ENCODE results near the gene CDH4. TPM values are rescaled to one million over a fixed set of nuclear protein-coding genes. Genes with fewer than 3 reads are reported as not detected.

The CDH4 gene
- total RNA-seq, 1 donor from 2014 or later, result 39.7 TPM

- no peak overlapping the region for H3K4me3 ChIP-seq (ENCODE audit: low read depth, low read length)
- H3K27me3 ChIP-seq (ENCODE audit: control insufficient read depth, insufficient read depth, low read length), result no peaks in the 10 kb centered on the region
- DNase-seq (ENCODE audit: low read depth), result no peak
- H3K36me3 ChIP-seq (ENCODE audit: control insufficient read depth, insufficient read depth, low read length), result no peaks in the 10 kb centered on the region
- TF ChIP-seq CTCF (IDR thresholded peaks at IDR 0.05; ENCODE audit: insufficient read depth, low read length, poor library complexity, severe bottlenecking), result no peak
Observed at GRCh38 chr20:61755971-61756845, 504.1 kb downstream of the CDH4 start.

GRCh38 chr20:61756966-61757677, 505.1 kb downstream of the CDH4 start:
- Histone ChIP-seq H3K4me3 (ENCODE audit: low read depth, low read length) (no peak overlapping the region), H3K27me3 (ENCODE audit: control insufficient read depth, insufficient read depth, low read length) (no peaks in the 10 kb centered on the region), H3K36me3 (ENCODE audit: control insufficient read depth, insufficient read depth, low read length) (no peaks in the 10 kb centered on the region)
- TF ChIP-seq CTCF (IDR thresholded peaks at IDR 0.05; ENCODE audit: insufficient read depth, low read length, poor library complexity, severe bottlenecking), result no peak
- DNase-seq (ENCODE audit: low read depth), result no peak

- DNase-seq (ENCODE audit: low read depth), result peak; percentile 56
- H3K4me3 ChIP-seq (ENCODE audit: low read depth, low read length), result no peak overlapping the region
- TF ChIP-seq CTCF (IDR thresholded peaks at IDR 0.05; ENCODE audit: insufficient read depth, low read length, poor library complexity, severe bottlenecking), result no peak
- no peaks in the 10 kb centered on the region for H3K36me3 ChIP-seq (ENCODE audit: control insufficient read depth, insufficient read depth, low read length)
- no peaks in the 10 kb centered on the region for H3K27me3 ChIP-seq (ENCODE audit: control insufficient read depth, insufficient read depth, low read length)
Observed at GRCh38 chr20:61757678-61758563, 505.9 kb downstream of the CDH4 start.

- Histone ChIP-seq H3K4me3 (ENCODE audit: low read depth, low read length) (no peak overlapping the region), H3K36me3 (ENCODE audit: control insufficient read depth, insufficient read depth, low read length) (no peaks in the 10 kb centered on the region), H3K27me3 (ENCODE audit: control insufficient read depth, insufficient read depth, low read length) (no peaks in the 10 kb centered on the region)
- no peak for DNase-seq (ENCODE audit: low read depth)
- TF ChIP-seq CTCF (IDR thresholded peaks at IDR 0.05; ENCODE audit: insufficient read depth, low read length, poor library complexity, severe bottlenecking), result no peak
Observed at GRCh38 chr20:61758564-61759200, 506.6 kb downstream of the CDH4 start.

- Histone ChIP-seq H3K36me3 (ENCODE audit: control insufficient read depth, insufficient read depth, low read length) (no peaks in the 10 kb centered on the region), H3K27me3 (ENCODE audit: control insufficient read depth, insufficient read depth, low read length) (no peaks in the 10 kb centered on the region)
- TF ChIP-seq CTCF (IDR thresholded peaks at IDR 0.05; ENCODE audit: insufficient read depth, low read length, poor library complexity, severe bottlenecking), result no peak
Observed at GRCh38 chr20:61759286-61760065, 507.4 kb downstream of the CDH4 start.

More at GRCh38 chr20:61759286-61760065, 507.4 kb downstream of the CDH4 start:
- no peak overlapping the region for H3K4me3 ChIP-seq (ENCODE audit: low read depth, low read length)
- DNase-seq (ENCODE audit: low read depth), result no peak
